22Rv1 (cell line): ENCODE data around the gene E2F3.

Source experiments
- CTCF ChIP-seq: fragments of 450-650 bp; IDR thresholded peaks from 2 replicates; pipeline ENCODE4 v1.5.1; 2017; ENCODE audit warnings: mild to moderate bottlenecking
- ZFX ChIP-seq: fragments of 450-650 bp; IDR thresholded peaks from 2 replicates; pipeline ENCODE4 v1.6.1; 2017; ENCODE audit warnings: antibody characterized with exemption, borderline replicate concordance

GRCh38 chr6:20542927-20543602, 141.4 kb downstream of the E2F3 start:
- TF ChIP-seq CTCF = no peak
- TF ChIP-seq ZFX = no peak
